IMR-90 (cell line): ENCODE measurements around the gene RHO. TPM values are rescaled to one million over a fixed set of nuclear protein-coding genes. Genes with fewer than 3 reads are reported as not detected.

ENCODE experiments used
- ATAC-seq: fragments of 200-7000 bp; cut with Tn5 transposase; 2 replicates; pipeline ENCODE4 v1.9.1; 2020; ENCODE audit warnings: low read depth, mild to moderate bottlenecking, moderate library complexity
- BruUV-seq: library from RNA; stranded (reverse); fragments of 400-500 nt; replicated peaks from 2 replicates; lab custom pipeline; 2021; lab: Mats Ljungman, UMichigan
- CTCF ChIA-PET: fragments of 300-600 bp; formaldehyde crosslinking; extraction: SDS; loops from one replicate; lab custom pipeline; 2021; ENCODE audit warnings: antibody characterized with exemption; lab: Yijun Ruan, JAX
- POLR2A ChIA-PET: fragments of 300-600 bp; sonication (Branson Sonifier 250); formaldehyde crosslinking; loops from one replicate; lab custom pipeline; 2022; ENCODE audit warnings: antibody characterized with exemption; ENCODE audit not compliant: unreplicated experiment; lab: Charles Lee
- DNase-seq: peaks from one replicate; pipeline ENCODE4 v3.0.0; 2013
- H2AFZ ChIP-seq: replicated peaks from 2 replicates; pipeline ENCODE3; 2013; ENCODE audit warnings: low read length, mild to moderate bottlenecking; ENCODE audit not compliant: poor library complexity
- H2AK5ac ChIP-seq: 2 replicates; pipeline ENCODE4 v1.6.1; 2013; ENCODE audit warnings: low read depth, low read length, inconsistent platforms
- H2AK9ac ChIP-seq: replicated peaks from 2 replicates; pipeline ENCODE3; 2013; ENCODE audit warnings: mild to moderate bottlenecking, low read depth, low read length, moderate library complexity; ENCODE audit not compliant: poor library complexity
- H2BK120ac ChIP-seq: 2 replicates; pipeline ENCODE4 v1.6.1; 2013; ENCODE audit warnings: low read depth, low read length, inconsistent platforms
- H2BK15ac ChIP-seq: 3 replicates; pipeline ENCODE4 v1.6.1; 2013; ENCODE audit warnings: low read depth, low read length, inconsistent platforms
- H2BK20ac ChIP-seq: 2 replicates; pipeline ENCODE4 v1.6.1; 2013; ENCODE audit warnings: low read depth, mild to moderate bottlenecking, inconsistent platforms, low read length, moderate library complexity
- H2BK5ac ChIP-seq: 2 replicates; pipeline ENCODE4 v1.6.1; 2013; ENCODE audit warnings: mild to moderate bottlenecking, low read depth, low read length, inconsistent platforms; ENCODE audit not compliant: poor library complexity, severe bottlenecking
- H3K14ac ChIP-seq: replicated peaks from 2 replicates; pipeline ENCODE4 v1.6.1; 2013; ENCODE audit warnings: low read depth, low read length, inconsistent platforms
- H3K18ac ChIP-seq: 2 replicates; pipeline ENCODE4 v1.6.1; 2013; ENCODE audit warnings: low read depth, low read length, control low read depth
- H3K23ac ChIP-seq: 2 replicates; pipeline ENCODE4 v1.6.1; 2013; ENCODE audit warnings: low read depth, low read length, inconsistent platforms
- H3K27ac ChIP-seq: 2 replicates; pipeline ENCODE4 v1.5.1; 2013; ENCODE audit warnings: mild to moderate bottlenecking, control low read depth, low read length; ENCODE audit not compliant: insufficient read depth
- H3K27me3 ChIP-seq: 2 replicates; pipeline ENCODE4 v1.6.1; 2013; ENCODE audit warnings: low read length; ENCODE audit not compliant: control insufficient read depth, insufficient read depth
- H3K36me3 ChIP-seq: 2 replicates; pipeline ENCODE4 v1.6.1; 2013; ENCODE audit warnings: low read length, mixed read lengths; ENCODE audit not compliant: control insufficient read depth, insufficient read depth
- H3K4ac ChIP-seq: 2 replicates; pipeline ENCODE4 v1.6.1; 2013; ENCODE audit warnings: low read depth, low read length, inconsistent platforms
- H3K4me1 ChIP-seq: 2 replicates; pipeline ENCODE4 v1.6.1; 2013; ENCODE audit warnings: low read length, mixed read lengths; ENCODE audit not compliant: control insufficient read depth, insufficient read depth
- H3K4me2 ChIP-seq: 2 replicates; pipeline ENCODE4 v1.6.1; 2013; ENCODE audit warnings: low read depth, mild to moderate bottlenecking, control low read depth, low read length, moderate library complexity
- H3K4me3 ChIP-seq: 2 replicates; pipeline ENCODE4 v1.5.1; 2013; ENCODE audit warnings: low read depth, mild to moderate bottlenecking, control low read depth, low read length, moderate library complexity; ENCODE audit not compliant: insufficient read depth
- H3K56ac ChIP-seq: 2 replicates; pipeline ENCODE4 v1.6.1; 2013; ENCODE audit warnings: low read length, inconsistent platforms; ENCODE audit not compliant: insufficient read depth; ENCODE audit errors: extremely low read depth
- H3K79me1 ChIP-seq, 2 experiments: 2 replicates each; pipeline ENCODE4 v1.6.1; 2013; ENCODE audit warnings: low read length in 2 of 2, inconsistent platforms in 1 of 2, low read depth in 1 of 2
- H3K9ac ChIP-seq: 2 replicates; pipeline ENCODE4 v1.6.1; 2013; ENCODE audit warnings: low read depth, low read length, control low read depth
- H3K9me1 ChIP-seq: 2 replicates; pipeline ENCODE4 v1.6.1; 2013; ENCODE audit warnings: low read length, inconsistent platforms; ENCODE audit not compliant: insufficient read depth
- H3K9me3 ChIP-seq: 2 replicates; pipeline ENCODE4 v1.6.1; 2013; ENCODE audit warnings: low read length; ENCODE audit not compliant: control insufficient read depth, insufficient read depth
- H4K20me1 ChIP-seq: 2 replicates; pipeline ENCODE4 v1.6.1; 2013; ENCODE audit warnings: low read length, inconsistent platforms; ENCODE audit not compliant: insufficient read depth
- H4K5ac ChIP-seq: 2 replicates; pipeline ENCODE4 v1.6.1; 2013; ENCODE audit warnings: mild to moderate bottlenecking, low read depth, low read length, control low read depth
- H4K8ac ChIP-seq, 2 experiments: 2 replicates each; pipeline ENCODE4 v1.6.1; 2013; ENCODE audit warnings: low read depth in 2 of 2, low read length in 2 of 2, control low read depth in 1 of 2, inconsistent platforms in 1 of 2
- H4K91ac ChIP-seq: 2 replicates; pipeline ENCODE4 v1.6.1; 2013; ENCODE audit warnings: low read depth, low read length, inconsistent platforms; ENCODE audit not compliant: insufficient read depth
- FOS ChIP-seq: fragments of 150-350 bp; IDR thresholded peaks from 2 replicates; pipeline ENCODE4 v1.6.1; 2016; ENCODE audit warnings: low read depth, low read length
- RFX5 ChIP-seq: IDR thresholded peaks from 2 replicates; pipeline ENCODE4 v1.8.0; 2012; ENCODE audit warnings: low read depth, mild to moderate bottlenecking, low read length, moderate library complexity
- WGBS, 2 experiments: methylation state at CpG; one replicate each; pipeline versions ENCODE4 v1.1.5 to v1.1.7; 2013; ENCODE audit warnings: missing lambda C conversion rate in 2 of 2; ENCODE audit not compliant: insufficient read length in 1 of 2; ENCODE audit errors: extremely low coverage in 2 of 2; 5-methylcytosine and 5-hydroxymethylcytosine counted together
- dilution Hi-C: fragments of 300-500 bp; cut with HindIII; formaldehyde crosslinking; loops from one replicate; pipeline ENCODE4 v1.14.3; 2018; ENCODE audit warnings: low sequenced_read_pairs; ENCODE audit not compliant: unreplicated experiment
- in situ Hi-C: fragments of 300-500 bp; cut with MboI; formaldehyde crosslinking; loops from 3 replicates; pipeline ENCODE4 v1.14.3; 2019; ENCODE audit warnings: low sequenced_read_pairs, inconsistent platforms, mixed read lengths
- intact Hi-C: fragments of 100-400 bp; cut with micrococcal nuclease; formaldehyde crosslinking; loops from 2 replicates; pipeline ENCODE4 v1.10.0; 2022
- polyA plus RNA-seq, 3 experiments: library from polyadenylated mRNA; depleted of rRNA; stranded (reverse); fragments of >200 nt; gene quantifications; 2 replicates each; pipeline ENCODE4 v1.2.3, GENCODE V29; 2012; ENCODE audit warnings: low replicate concordance in 1 of 3
- total RNA-seq: library from RNA; depleted of rRNA; stranded (reverse); fragments of >200 nt; gene quantifications from 2 replicates; pipeline ENCODE4 v1.2.3, GENCODE V29; 2012; rRNA removed

The RHO gene
- total and polyA plus RNA-seq, 2 of the 4 experiments (the other 2 are of a cell fraction), result not detected

DNA sequence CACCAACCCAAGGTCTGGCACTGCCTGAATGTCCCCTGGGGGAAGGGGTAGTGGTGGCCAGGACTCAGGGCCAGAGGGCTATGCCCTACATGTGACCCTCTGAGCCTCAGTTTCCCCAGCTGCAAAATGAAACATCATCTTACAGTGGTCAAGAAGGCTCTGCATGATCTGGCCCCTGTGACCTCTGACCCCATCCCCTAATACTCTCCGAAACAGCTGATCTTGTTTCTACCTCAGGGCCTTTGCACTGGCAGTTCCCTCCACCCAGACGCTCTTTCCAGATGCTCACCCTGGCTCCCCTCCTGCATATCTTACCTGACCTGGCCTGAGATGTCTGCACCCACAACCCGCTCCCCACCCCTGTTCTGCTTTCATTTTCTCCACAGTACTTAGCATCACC, 56.2 kb downstream of the RHO start:
- Histone ChIP-seq H4K8ac (no peak overlapping the region), H2BK20ac (no peak overlapping the region), H3K4me3 (no peak overlapping the region), H4K20me1 (peaks cover 4% of the 10 kb centered on the region), H2BK5ac (no peak overlapping the region), H3K23ac (no peak overlapping the region), H2BK120ac (no peak overlapping the region), H3K27me3 (no peaks in the 10 kb centered on the region), H3K4ac (no peak overlapping the region), H3K9ac (no peak overlapping the region), H3K79me1 (peaks cover 2 to 45% of the 10 kb centered on the region in 2 experiments), H4K5ac (no peak overlapping the region), H3K4me2 (no peak overlapping the region), H2AFZ (peak overlapping the region; percentile 21), H4K91ac (no peak overlapping the region), H2BK15ac (no peak overlapping the region), H3K36me3 (peaks cover 25% of the 10 kb centered on the region), H3K18ac (no peak overlapping the region), H2AK5ac (no peak overlapping the region), H3K14ac (no peak overlapping the region), H3K9me1 (0 out of 2 replicates have a peak, but pooled peaks cover 2% of the 10 kb centered on the region), H3K9me3 (no peaks in the 10 kb centered on the region), H3K56ac (no peak overlapping the region), H3K4me1 (peaks cover 6% of the 10 kb centered on the region; the same call in 1 of the 2 replicates), H2AK9ac (no peak overlapping the region), H3K27ac (no peak overlapping the region)
- no TSS peak for BruUV-seq
- intact Hi-C loops (no loop called here), in situ Hi-C loops (no loop called here), dilution Hi-C loops (no loop called here)
- ATAC-seq, result no peak
- ChIA-PET POLR2A (no interaction called here), CTCF (no interaction called here)
- no peak for DNase-seq
- 63% methylated on average over 2 of the region's 3 CpGs; no CpG with 5 or more reads in 1 of the 2 experiments for WGBS, 2 experiments
- no peak for TF ChIP-seq RFX5
- TF ChIP-seq FOS, result no peak

Other genes with a start within 250 kb of the RHO start
- 25.8 and 26.0 TPM in 2 replicates for gene HMCES, start 249.8 kb upstream of the RHO start, total RNA-seq
- gene HMCES, start 249.8 kb upstream of the RHO start, polyA plus RNA-seq (2012; rRNA removed), result 25.9 and 30.5 TPM in 2 replicates
- under 0.01 TPM in 2 replicates for gene EFCAB12, start 100.0 kb upstream of the RHO start, total RNA-seq
- gene EFCAB12, start 100.0 kb upstream of the RHO start, polyA plus RNA-seq (2012; rRNA removed), result 0.09 and 0.17 TPM in 2 replicates
- 13.8 and 22.2 TPM in 2 replicates for gene MBD4, start 88.7 kb upstream of the RHO start, total RNA-seq
- 14.9 and 15.0 TPM in 2 replicates for gene MBD4, start 88.7 kb upstream of the RHO start, polyA plus RNA-seq (2012; rRNA removed)
- 27.2 and 28.0 TPM in 2 replicates for gene IFT122, start 88.4 kb upstream of the RHO start, total RNA-seq
- gene IFT122, start 88.4 kb upstream of the RHO start, polyA plus RNA-seq (2012; rRNA removed), result 16.8 and 17.1 TPM in 2 replicates
- not detected in 2 replicates for gene H1-8, start 14.5 kb downstream of the RHO start, total RNA-seq
- not detected in 2 replicates for gene H1-8, start 14.5 kb downstream of the RHO start, polyA plus RNA-seq (2012; rRNA removed)
- 19.2 and 22.5 TPM in 2 replicates for gene PLXND1, start 78.0 kb downstream of the RHO start, total RNA-seq
- gene PLXND1, start 78.0 kb downstream of the RHO start, polyA plus RNA-seq (2012; rRNA removed), result 64.5 and 67.1 TPM in 2 replicates